Type B pancreatic cell (in vitro differentiated cells): ENCODE data around the gene FRMD4A. TPM values are rescaled to one million over a fixed set of nuclear protein-coding genes. Genes with fewer than 3 reads are reported as not detected.

Experiments used
- DNase-seq: peaks from one replicate; pipeline ENCODE4 v3.0.0; 2021; ENCODE audit warnings: mixed read lengths; ENCODE audit not compliant: unreplicated experiment; ENCODE audit errors: extremely low spot score
- H3K27ac Mint-ChIP-seq: 2 replicates; pipeline ENCODE4 v1.8.0; 2021; ENCODE audit warnings: mild to moderate bottlenecking, mixed read lengths
- H3K27me3 Mint-ChIP-seq: 2 replicates; pipeline ENCODE4 v1.8.0; 2021; ENCODE audit warnings: mixed read lengths
- H3K36me3 Mint-ChIP-seq: 2 replicates; pipeline ENCODE4 v1.8.0; 2021; ENCODE audit warnings: mixed read lengths
- H3K4me1 Mint-ChIP-seq: one replicate; pipeline ENCODE4 v1.8.0; 2021; ENCODE audit warnings: mixed read lengths; ENCODE audit not compliant: unreplicated experiment
- H3K4me3 Mint-ChIP-seq: 2 replicates; pipeline ENCODE4 v1.8.0; 2021; ENCODE audit warnings: mild to moderate bottlenecking, mixed read lengths
- H3K9me3 Mint-ChIP-seq: 2 replicates; pipeline ENCODE4 v1.8.0; 2021; ENCODE audit warnings: mixed read lengths
- CTCF ChIP-seq: fragments of 200-600 bp; sonication (generic); conservative IDR thresholded peaks from 2 replicates; pipeline ENCODE4 v1.5.0; 2021; ENCODE audit warnings: antibody characterized with exemption, mild to moderate bottlenecking
- total RNA-seq: library from RNA; stranded (reverse); gene quantifications from 2 replicates; pipeline ENCODE4 v1.2.1, GENCODE V29; 2021; ENCODE audit warnings: low replicate concordance

The FRMD4A gene
- total RNA-seq, 1 donor from 2014 or later = 88.9 TPM

DNA sequence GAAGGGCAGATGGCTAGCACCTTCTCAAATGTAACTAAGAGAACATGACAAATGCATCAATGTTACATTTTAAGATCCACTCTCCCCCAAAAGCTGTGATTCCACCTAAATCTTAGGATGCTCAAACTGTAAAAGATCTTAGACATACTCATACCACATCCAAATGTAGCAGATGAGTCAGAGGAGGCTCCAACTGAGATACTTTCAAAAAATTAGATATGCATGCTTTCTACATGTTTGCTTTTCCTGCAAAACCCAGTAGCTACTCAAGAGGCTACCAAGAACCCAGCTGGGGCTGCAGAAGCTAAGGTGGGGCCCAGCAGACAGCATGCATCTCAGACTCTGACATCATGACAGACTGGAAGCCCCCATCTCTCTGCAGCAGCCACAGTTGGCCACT is 31.4 kb upstream of the FRMD4A start:
- H3K9me3 Mint-ChIP-seq = no peaks in the 10 kb centered on the region
- TF ChIP-seq CTCF = no peak
- H3K4me1 Mint-ChIP-seq = no peaks in the 10 kb centered on the region

DNA sequence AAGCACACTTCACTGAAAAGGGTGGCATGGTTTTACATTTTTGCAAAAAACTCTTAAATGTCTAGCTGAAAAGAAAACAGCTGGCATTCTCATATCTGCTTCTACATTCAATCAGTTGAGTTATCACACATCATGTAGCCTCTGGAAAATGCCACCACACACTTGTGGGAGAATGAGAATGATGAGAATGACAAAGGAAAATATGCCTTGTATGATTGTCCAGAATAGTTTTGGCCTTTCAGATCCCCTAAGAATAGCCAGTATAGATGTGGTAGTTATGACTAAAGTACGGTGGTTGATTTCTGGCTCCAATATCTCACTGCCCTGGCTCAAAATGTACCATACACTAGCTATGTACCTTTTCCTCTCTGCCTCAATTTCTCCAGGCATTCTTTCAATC is 30.2 kb upstream of the FRMD4A start:
- Mint-ChIP-seq H3K9me3 (no peaks in the 10 kb centered on the region), H3K36me3 (no peaks in the 10 kb centered on the region), H3K27ac (no peak overlapping the region), H3K4me3 (no peak overlapping the region), H3K27me3 (peaks cover 30% of the 10 kb centered on the region), H3K4me1 (no peaks in the 10 kb centered on the region)
- DNase-seq = no peak
- no peak for TF ChIP-seq CTCF

More for the DNA sequence above, 31.4 kb upstream of the FRMD4A start:
- no peak for DNase-seq
- Mint-ChIP-seq H3K27ac (no peak overlapping the region), H3K27me3 (peaks cover 30% of the 10 kb centered on the region), H3K4me3 (no peak overlapping the region), H3K36me3 (no peaks in the 10 kb centered on the region)

GRCh38 chr10:14360515-14360914 is 29.8 kb upstream of the FRMD4A start:
- DNase-seq = no peak
- Mint-ChIP-seq H3K4me3 (no peak overlapping the region), H3K27me3 (peaks cover 30% of the 10 kb centered on the region), H3K27ac (no peak overlapping the region), H3K4me1 (no peaks in the 10 kb centered on the region), H3K36me3 (no peaks in the 10 kb centered on the region), H3K9me3 (no peaks in the 10 kb centered on the region)
- no peak for TF ChIP-seq CTCF

GRCh38 chr10:14358886-14359573 is 28.3 kb upstream of the FRMD4A start:
- Mint-ChIP-seq H3K27me3 (peaks cover 28% of the 10 kb centered on the region), H3K4me1 (no peaks in the 10 kb centered on the region)

DNA sequence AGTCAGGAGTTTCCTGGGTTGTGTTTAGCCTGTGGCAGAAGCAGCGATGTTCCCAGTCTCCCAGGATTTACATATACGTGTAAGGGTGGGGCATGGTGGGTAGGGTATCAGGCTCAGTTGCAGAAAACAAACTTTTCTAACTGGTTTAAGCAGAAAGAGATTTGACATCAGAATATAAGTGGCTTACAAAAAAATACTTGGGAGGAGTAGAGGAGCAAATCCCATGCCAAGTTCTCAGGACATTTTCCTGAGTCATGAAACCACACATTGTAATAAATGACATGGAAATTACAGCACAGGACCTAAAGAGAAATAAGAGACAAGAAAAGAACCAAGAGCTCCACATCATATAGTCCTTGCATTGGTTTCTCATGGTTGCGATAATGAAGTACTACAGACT is 26.2 kb upstream of the FRMD4A start:
- H3K36me3 Mint-ChIP-seq = no peaks in the 10 kb centered on the region
- H3K27me3 Mint-ChIP-seq = peaks cover 17% of the 10 kb centered on the region
- no peak overlapping the region for H3K4me3 Mint-ChIP-seq
- TF ChIP-seq CTCF = no peak
- H3K4me1 Mint-ChIP-seq = no peaks in the 10 kb centered on the region
- H3K27ac Mint-ChIP-seq = no peak overlapping the region
- DNase-seq = no peak
- H3K9me3 Mint-ChIP-seq = no peaks in the 10 kb centered on the region

More at GRCh38 chr10:14358886-14359573, 28.3 kb upstream of the FRMD4A start:
- TF ChIP-seq CTCF = no peak
- no peak for DNase-seq
- no peaks in the 10 kb centered on the region for H3K36me3 Mint-ChIP-seq
- no peak overlapping the region for H3K27ac Mint-ChIP-seq
- no peaks in the 10 kb centered on the region for H3K9me3 Mint-ChIP-seq
- H3K4me3 Mint-ChIP-seq = no peak overlapping the region
